Right lobe of liver (tissue), 6 donors: Measurements from ENCODE around the gene C1QL1. TPM values are rescaled to one million over a fixed set of nuclear protein-coding genes. Genes with fewer than 3 reads are reported as not detected.

Experiments used
- ATAC-seq, 4 donors: fragments of 200-7000 bp; cut with Tn5 transposase; one replicate each; pipeline ENCODE4 v1.9.1; 2020; ENCODE audit warnings: mild to moderate bottlenecking in 4 of 4, moderate library complexity in 4 of 4
- DNase-seq, 3 donors: peaks; one replicate each; pipeline ENCODE4 v3.0.0-alpha.2; 2020
- H3K27ac ChIP-seq, 3 donors: fragments of 200-600 bp; one replicate each; pipeline ENCODE4 v1.8.0; 2022
- H3K27me3 ChIP-seq, 2 donors: fragments of 200-600 bp; one replicate each; pipeline ENCODE4 v1.8.0; 2022
- H3K36me3 ChIP-seq, 4 donors: fragments of 200-600 bp; sonication (generic) in 1 of 4; one replicate each; pipeline versions ENCODE4 v1.5.1 to v1.8.0; 2017 to 2022; ENCODE audit warnings: control low read depth in 1 of 4
- H3K4me1 ChIP-seq, 4 donors: fragments of 200-600 bp; sonication (generic) in 1 of 4; one replicate each; pipeline versions ENCODE4 v1.5.1 to v1.8.0; 2017 to 2022; ENCODE audit warnings: control low read depth in 1 of 4
- H3K4me3 ChIP-seq, 3 donors: fragments of 200-600 bp; one replicate each; pipeline ENCODE4 v1.8.0; 2022
- H3K9me3 ChIP-seq, 4 donors: fragments of 200-600 bp; sonication (generic) in 1 of 4; one replicate each; pipeline versions ENCODE4 v1.5.1 to v1.8.0; 2017 to 2022; ENCODE audit warnings: control low read depth in 1 of 4
- POLR2A ChIP-seq: fragments of 450-650 bp; IDR thresholded peaks from one replicate; pipeline ENCODE4 v1.6.1; 2017; ENCODE audit warnings: antibody characterized with exemption, mild to moderate bottlenecking
- WGBS: methylation state at CpG from one replicate; pipeline ENCODE4 v1.1.6; 2018; ENCODE audit warnings: low coverage, low lambda C conversion rate; ENCODE audit not compliant: insufficient coverage; ENCODE audit errors: missing lambda C conversion rate; 5-methylcytosine and 5-hydroxymethylcytosine counted together
- intact Hi-C, 2 donors: fragments of 100-400 bp; cut with DNase I; formaldehyde crosslinking; loops; one replicate each; pipeline versions ENCODE4 v1.11.2 to v1.14.1; 2022
- total RNA-seq, 6 experiments: library from RNA; depleted of rRNA in 2 of 6; stranded (reverse); fragments of >200 nt in 2 of 6; fragmentation: NEBNext Ultra II Directional in 3 of 6; extraction: Animal tissue kit (Norgen Biotek cat#: 25700) in 3 of 6; gene quantifications; one replicate each; pipeline versions ENCODE4 v1.1.0 to v1.2.4, GENCODE V29; 2016 to 2023
- TF ChIP-seq, protein P1 (sequence below), 4 donors: fragments of 200-600 bp in 3 of 4; fragments of 450-650 bp in 1 of 4; IDR thresholded peaks; one replicate each; pipeline versions ENCODE4 v1.5.1 to v1.8.0; 2016 to 2022; ENCODE audit warnings: antibody characterized with exemption in 4 of 4, mild to moderate bottlenecking in 2 of 4
- donor health status: DM: no; HTN: yes; CAD: no.
- donor health status: DM: no; HTN: no; CAD: no.
- donor health status: DM: no; HTN: no; CAD: no.
- donor health status: DM: no; HTN: yes; CAD: no.
- donor health status: DM: no; HTN: yes; CAD: no.

Gene C1QL1
- total RNA-seq, 6 experiments from 2014 or later: 0.31 to 0.62 (median 0.38) TPM; not detected in 2

DNA sequence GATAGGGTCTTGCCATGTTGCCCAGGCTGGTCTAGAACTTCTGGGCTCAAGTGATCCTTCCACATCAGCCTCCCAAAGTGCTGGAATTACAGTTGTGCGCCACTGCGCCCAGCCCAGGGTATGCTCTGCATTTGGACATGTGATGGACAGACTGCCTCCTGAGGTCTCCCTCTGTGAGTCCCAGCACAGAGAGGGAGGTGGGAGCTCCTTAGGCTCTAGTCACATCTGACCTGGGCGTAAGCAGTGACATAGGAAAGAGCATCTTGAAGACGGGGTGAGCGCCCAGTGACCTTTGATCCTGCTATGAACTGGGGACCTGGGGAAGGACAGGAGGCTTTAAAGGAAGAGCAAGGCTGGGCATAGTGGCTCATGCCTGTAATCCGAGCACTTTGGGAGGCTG, 50.6 kb downstream of the C1QL1 start:
- no peak overlapping the region for H3K4me3 ChIP-seq
- DNase-seq (peak in 2 of 3 donors; percentile 23 to 24), ATAC-seq (no peak)
- no peak overlapping the region for H3K27ac ChIP-seq
- WGBS: 79% methylated on average over 6 of the region's 6 CpGs
- no peaks in the 10 kb centered on the region for H3K9me3 ChIP-seq
- H3K4me1 ChIP-seq: no peaks in the 10 kb centered on the region
- H3K27me3 ChIP-seq: no peaks in the 10 kb centered on the region
- intact Hi-C loops: loop anchor here in 1 of 2 donors (10.0 kb wide), 1 partner anchor 207 kb away; no protein-coding TSS in a partner anchor
- H3K36me3 ChIP-seq: no peaks in the 10 kb centered on the region
- TF ChIP-seq, protein P1, sequence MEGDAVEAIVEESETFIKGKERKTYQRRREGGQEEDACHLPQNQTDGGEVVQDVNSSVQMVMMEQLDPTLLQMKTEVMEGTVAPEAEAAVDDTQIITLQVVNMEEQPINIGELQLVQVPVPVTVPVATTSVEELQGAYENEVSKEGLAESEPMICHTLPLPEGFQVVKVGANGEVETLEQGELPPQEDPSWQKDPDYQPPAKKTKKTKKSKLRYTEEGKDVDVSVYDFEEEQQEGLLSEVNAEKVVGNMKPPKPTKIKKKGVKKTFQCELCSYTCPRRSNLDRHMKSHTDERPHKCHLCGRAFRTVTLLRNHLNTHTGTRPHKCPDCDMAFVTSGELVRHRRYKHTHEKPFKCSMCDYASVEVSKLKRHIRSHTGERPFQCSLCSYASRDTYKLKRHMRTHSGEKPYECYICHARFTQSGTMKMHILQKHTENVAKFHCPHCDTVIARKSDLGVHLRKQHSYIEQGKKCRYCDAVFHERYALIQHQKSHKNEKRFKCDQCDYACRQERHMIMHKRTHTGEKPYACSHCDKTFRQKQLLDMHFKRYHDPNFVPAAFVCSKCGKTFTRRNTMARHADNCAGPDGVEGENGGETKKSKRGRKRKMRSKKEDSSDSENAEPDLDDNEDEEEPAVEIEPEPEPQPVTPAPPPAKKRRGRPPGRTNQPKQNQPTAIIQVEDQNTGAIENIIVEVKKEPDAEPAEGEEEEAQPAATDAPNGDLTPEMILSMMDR (IDR thresholded peaks at IDR 0.05): no peak
- TF ChIP-seq POLR2A: no peak

DNA sequence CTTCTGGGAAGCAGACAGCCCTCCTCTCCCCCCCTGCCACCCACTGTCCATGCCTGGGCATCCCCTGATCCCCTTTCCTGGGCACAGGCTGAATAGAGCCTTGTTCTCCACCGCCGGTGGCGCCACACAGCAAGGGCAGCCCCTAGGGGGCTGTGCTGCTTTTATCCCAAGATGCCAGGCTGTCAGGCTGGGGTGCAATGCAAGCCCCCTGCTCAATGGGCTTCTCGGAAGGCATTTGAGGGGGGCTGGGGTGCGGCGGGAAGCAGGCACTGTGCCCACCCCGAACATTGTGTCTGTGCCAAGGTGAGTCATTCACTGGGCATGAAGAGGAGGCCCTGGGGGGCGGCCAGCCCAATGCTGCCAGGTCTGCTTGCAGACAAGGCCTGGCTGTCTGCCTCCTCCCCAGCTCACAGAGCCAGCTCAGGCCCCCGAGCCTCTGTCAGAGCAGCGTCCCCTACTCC, 51.3 kb downstream of the C1QL1 start:
- 73% methylated on average over 3 of the region's 10 CpGs for WGBS
- Histone ChIP-seq H3K27me3 (no peaks in the 10 kb centered on the region), H3K27ac (no peak overlapping the region), H3K4me1 (peaks cover 0 to 2% (median under 1%) of the 10 kb centered on the region in 4 donors), H3K4me3 (no peak overlapping the region), H3K9me3 (no peaks in the 10 kb centered on the region), H3K36me3 (no peaks in the 10 kb centered on the region)
- DNase-seq (peak; percentile 26 to 61 (median 55)), ATAC-seq (peak in 2 of 4 donors; percentile 27 to 39)
- intact Hi-C loops: loop anchor here in 1 of 2 donors (10.0 kb wide), 1 partner anchor 208 kb away; no protein-coding TSS in a partner anchor
- TF ChIP-seq, protein P1 (IDR thresholded peaks at IDR 0.05): no peak
- no peak for TF ChIP-seq POLR2A

DNA sequence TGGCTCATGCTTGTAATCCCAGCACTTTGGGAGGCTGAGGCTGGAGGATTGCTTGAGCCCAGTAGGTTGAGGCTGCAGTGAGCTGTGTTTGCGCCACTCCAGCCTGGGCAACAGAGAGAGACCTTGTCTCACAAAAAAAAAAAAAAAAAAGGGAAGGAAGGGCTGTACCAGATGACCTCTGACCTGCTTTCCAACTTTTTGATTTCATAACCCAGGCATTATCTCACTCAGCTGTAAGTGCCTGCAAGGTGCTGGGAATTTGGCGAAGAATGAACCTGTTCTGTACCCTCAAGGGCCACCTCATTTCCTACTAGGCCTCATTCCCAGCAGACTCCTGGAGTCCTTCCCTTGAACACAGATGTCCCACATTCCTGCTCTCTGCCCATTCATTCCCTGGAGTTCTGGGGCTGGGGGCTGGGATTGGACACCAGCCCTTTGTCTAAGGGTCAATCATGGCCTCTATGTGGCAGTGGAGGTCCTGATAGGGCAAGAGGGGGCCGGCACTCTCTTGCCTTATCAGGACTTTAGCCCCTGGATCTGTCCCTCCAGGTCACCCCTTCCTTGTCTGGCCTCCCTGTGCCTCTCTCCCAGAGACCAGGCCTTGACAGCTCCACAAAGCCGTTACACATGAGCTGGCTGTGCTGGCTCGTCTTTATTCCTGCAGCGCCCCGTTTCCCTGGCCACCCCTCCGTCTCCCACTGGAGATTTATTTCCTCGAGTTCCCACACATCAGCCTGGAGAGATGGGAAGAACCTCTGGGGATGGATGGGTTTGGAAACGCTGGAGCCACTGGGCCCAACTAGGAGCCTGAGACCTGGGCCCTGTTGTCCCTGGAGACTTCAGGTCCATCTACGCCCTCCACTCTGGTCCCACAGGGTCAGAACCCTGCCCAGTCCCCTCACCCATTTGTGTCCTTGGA, 52.0 kb downstream of the C1QL1 start:
- no peak overlapping the region for H3K27ac ChIP-seq
- peak in 1 of 4 donors; percentile 18 for ATAC-seq
- intact Hi-C loops: loop anchor here in 1 of 2 donors (10.0 kb wide), 1 partner anchor 209 kb away; no protein-coding TSS in a partner anchor
- peaks cover 0 to 9% (median 4%) of the 10 kb centered on the region in 4 donors for H3K4me1 ChIP-seq
- no peak for TF ChIP-seq POLR2A
- TF ChIP-seq, protein P1 (IDR thresholded peaks at IDR 0.05): no peak
- no peaks in the 10 kb centered on the region for H3K36me3 ChIP-seq
- H3K9me3 ChIP-seq: no peaks in the 10 kb centered on the region
- DNase-seq: peak in 1 of 3 donors; percentile 37
- H3K27me3 ChIP-seq: no peaks in the 10 kb centered on the region
- WGBS: 68% methylated on average over 8 of the region's 11 CpGs
- H3K4me3 ChIP-seq: no peak overlapping the region

GRCh38 chr17:44915321-44915726, 52.8 kb downstream of the C1QL1 start, which contains the start of gene GFAP:
TSS of gene GFAP (minus strand) at chr17:44915500. CDS start at chr17:44915486, 14 bp downstream.
- H3K27ac ChIP-seq: no peak within 1 kb of the TSS
- H3K4me1 ChIP-seq: peaks cover 0 to 10% (median 4%) of the 10 kb centered on the region in 4 donors
- TF ChIP-seq, protein P1 (IDR thresholded peaks at IDR 0.05): no peak
- TF ChIP-seq POLR2A: no peak
- DNase-seq: peak in 1 of 3 donors; percentile 46
- no peak for ATAC-seq
- WGBS: 60% methylated on average over 4 of the region's 17 CpGs
- H3K27me3 ChIP-seq: no peaks in the 10 kb centered on the region
- intact Hi-C loops: loop anchor here in 1 of 2 donors (10.0 kb wide), 1 partner anchor 209 kb away; no protein-coding TSS in a partner anchor
- no peaks in the 10 kb centered on the region for H3K36me3 ChIP-seq
- H3K4me3 ChIP-seq: no peak within 1 kb of the TSS
- H3K9me3 ChIP-seq: no peaks in the 10 kb centered on the region
